ENCODE measurements around the gene CPNE6. TPM values are rescaled to one million over a fixed set of nuclear protein-coding genes. Genes with fewer than 3 reads are reported as not detected.

Gene CPNE6
- total RNA-seq: under 0.01 TPM in 1 of 2 replicates, not detected in the other

GRCh38 chr14:24071144-24071697, at the start of gene CPNE6:
CPNE6 (plus strand) TSS chr14:24071562; CDS start chr14:24072937, 1,375 bp downstream.

GRCh38 chr14:24051789-24052655, 19.3 kb upstream of the CPNE6 start, which contains the start of gene CARMIL3:
CARMIL3 (plus strand) TSS chr14:24052009; CDS start chr14:24052154, 145 bp downstream.

GRCh38 chr14:24093901-24094840, 22.8 kb downstream of the CPNE6 start, which contains the start of gene PCK2:
PCK2 (plus strand) TSS chr14:24094311; CDS start chr14:24094406, 95 bp downstream.

GRCh38 chr14:24114532-24115421, 43.4 kb downstream of the CPNE6 start, which contains the start of the genes DCAF11 and NRL:
DCAF11 (plus strand) TSS chr14:24114777; CDS start chr14:24115595, 818 bp downstream.
NRL (minus strand) TSS chr14:24114949; CDS start chr14:24082848, 32,101 bp downstream.

Other genes starting within 250 kb of the CPNE6 start
- 26.1 and 32.0 TPM in 2 replicates for gene DHRS4, start 117.8 kb upstream of the CPNE6 start, total RNA-seq
- gene DHRS4L2, start 82.6 kb upstream of the CPNE6 start, total RNA-seq: 9.3 and 12.0 TPM in 2 replicates
- gene CARMIL3, start 19.6 kb upstream of the CPNE6 start, total RNA-seq: 0.22 and 0.52 TPM in 2 replicates
- 26.2 and 33.6 TPM in 2 replicates for gene PCK2, start 22.7 kb downstream of the CPNE6 start, total RNA-seq
- 53.7 and 56.6 TPM in 2 replicates for gene DCAF11, start 43.2 kb downstream of the CPNE6 start, total RNA-seq
- 0.76 and 1.4 TPM in 2 replicates for gene NRL, start 43.4 kb downstream of the CPNE6 start, total RNA-seq
- gene FITM1, start 59.1 kb downstream of the CPNE6 start, total RNA-seq: 0.26 and 0.32 TPM in 2 replicates
- 104 and 119 TPM in 2 replicates for gene PSME1, start 64.6 kb downstream of the CPNE6 start, total RNA-seq
- 9.5 and 11.9 TPM in 2 replicates for gene EMC9, start 70.0 kb downstream of the CPNE6 start, total RNA-seq
- 73.3 and 80.2 TPM in 2 replicates for gene PSME2, start 75.0 kb downstream of the CPNE6 start, total RNA-seq
- gene RNF31, start 75.9 kb downstream of the CPNE6 start, total RNA-seq: 28.9 and 37.8 TPM in 2 replicates
- 76.1 and 78.0 TPM in 2 replicates for gene IRF9, start 89.7 kb downstream of the CPNE6 start, total RNA-seq
- 1.3 and 1.8 TPM in 2 replicates for gene REC8, start 100.5 kb downstream of the CPNE6 start, total RNA-seq
- 33.1 and 35.9 TPM in 2 replicates for gene IPO4, start 117.3 kb downstream of the CPNE6 start, total RNA-seq
- gene TM9SF1, start 123.9 kb downstream of the CPNE6 start, total RNA-seq: 71.9 and 83.6 TPM in 2 replicates
- 0.13 and 0.43 TPM in 2 replicates for gene TSSK4, start 134.1 kb downstream of the CPNE6 start, total RNA-seq
- 35.3 and 35.8 TPM in 2 replicates for gene CHMP4A, start 141.9 kb downstream of the CPNE6 start, total RNA-seq
- 18.8 and 21.6 TPM in 2 replicates for gene MDP1, start 144.5 kb downstream of the CPNE6 start, total RNA-seq
- gene NEDD8, start 160.8 kb downstream of the CPNE6 start, total RNA-seq: 104 and 115 TPM in 2 replicates
- gene GMPR2, start 161.4 kb downstream of the CPNE6 start, total RNA-seq: 80.2 and 87.7 TPM in 2 replicates
- 44.1 and 50.3 TPM in 2 replicates for gene TINF2, start 171.1 kb downstream of the CPNE6 start, total RNA-seq
- gene TGM1, start 191.6 kb downstream of the CPNE6 start, total RNA-seq: 1.1 and 1.6 TPM in 2 replicates
- gene RABGGTA, start 200.0 kb downstream of the CPNE6 start, total RNA-seq: 14.9 and 17.9 TPM in 2 replicates
- 11.9 and 12.6 TPM in 2 replicates for gene DHRS1, start 228.2 kb downstream of the CPNE6 start, total RNA-seq
- 15.8 and 17.8 TPM in 2 replicates for gene NOP9, start 228.3 kb downstream of the CPNE6 start, total RNA-seq
- gene CIDEB, start 236.4 kb downstream of the CPNE6 start, total RNA-seq: 6.4 and 7.2 TPM in 2 replicates
- 3.5 and 5.5 TPM in 2 replicates for gene LTB4R2, start 238.6 kb downstream of the CPNE6 start, total RNA-seq
- gene LTB4R, start 239.9 kb downstream of the CPNE6 start, total RNA-seq: 1.9 and 2.4 TPM in 2 replicates

Measured in articular chondrocyte of knee joint (primary cell).